ENCODE results near the gene TMEM204.

GRCh38 chr16:1532081-1532760 lies 1.2 kb upstream of the TMEM204 start:
- TF ChIP-seq EP300 (conservative IDR thresholded peaks at IDR 0.05; ENCODE audit: poor library complexity, severe bottlenecking): no peak
- TF ChIP-seq, protein P1, sequence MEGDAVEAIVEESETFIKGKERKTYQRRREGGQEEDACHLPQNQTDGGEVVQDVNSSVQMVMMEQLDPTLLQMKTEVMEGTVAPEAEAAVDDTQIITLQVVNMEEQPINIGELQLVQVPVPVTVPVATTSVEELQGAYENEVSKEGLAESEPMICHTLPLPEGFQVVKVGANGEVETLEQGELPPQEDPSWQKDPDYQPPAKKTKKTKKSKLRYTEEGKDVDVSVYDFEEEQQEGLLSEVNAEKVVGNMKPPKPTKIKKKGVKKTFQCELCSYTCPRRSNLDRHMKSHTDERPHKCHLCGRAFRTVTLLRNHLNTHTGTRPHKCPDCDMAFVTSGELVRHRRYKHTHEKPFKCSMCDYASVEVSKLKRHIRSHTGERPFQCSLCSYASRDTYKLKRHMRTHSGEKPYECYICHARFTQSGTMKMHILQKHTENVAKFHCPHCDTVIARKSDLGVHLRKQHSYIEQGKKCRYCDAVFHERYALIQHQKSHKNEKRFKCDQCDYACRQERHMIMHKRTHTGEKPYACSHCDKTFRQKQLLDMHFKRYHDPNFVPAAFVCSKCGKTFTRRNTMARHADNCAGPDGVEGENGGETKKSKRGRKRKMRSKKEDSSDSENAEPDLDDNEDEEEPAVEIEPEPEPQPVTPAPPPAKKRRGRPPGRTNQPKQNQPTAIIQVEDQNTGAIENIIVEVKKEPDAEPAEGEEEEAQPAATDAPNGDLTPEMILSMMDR (IDR thresholded peaks at IDR 0.05; ENCODE audit: poor library complexity, severe bottlenecking): no peak

All from neural cell (in vitro differentiated cells).